IPS-NIHi7 (cell line): ENCODE measurements around the gene CHCHD3.
"Not testable (repeated sequence)": the region's sequence is repeated elsewhere in the genome, so short reads cannot be mapped to it uniquely, and the experiment has no call there.

Experiments used
- DNase-seq: peaks from one replicate; pipeline ENCODE4 v3.0.0; 2012; ENCODE audit warnings: mixed read lengths; ENCODE audit errors: extremely low spot score

CHCHD3 gene

DNA sequence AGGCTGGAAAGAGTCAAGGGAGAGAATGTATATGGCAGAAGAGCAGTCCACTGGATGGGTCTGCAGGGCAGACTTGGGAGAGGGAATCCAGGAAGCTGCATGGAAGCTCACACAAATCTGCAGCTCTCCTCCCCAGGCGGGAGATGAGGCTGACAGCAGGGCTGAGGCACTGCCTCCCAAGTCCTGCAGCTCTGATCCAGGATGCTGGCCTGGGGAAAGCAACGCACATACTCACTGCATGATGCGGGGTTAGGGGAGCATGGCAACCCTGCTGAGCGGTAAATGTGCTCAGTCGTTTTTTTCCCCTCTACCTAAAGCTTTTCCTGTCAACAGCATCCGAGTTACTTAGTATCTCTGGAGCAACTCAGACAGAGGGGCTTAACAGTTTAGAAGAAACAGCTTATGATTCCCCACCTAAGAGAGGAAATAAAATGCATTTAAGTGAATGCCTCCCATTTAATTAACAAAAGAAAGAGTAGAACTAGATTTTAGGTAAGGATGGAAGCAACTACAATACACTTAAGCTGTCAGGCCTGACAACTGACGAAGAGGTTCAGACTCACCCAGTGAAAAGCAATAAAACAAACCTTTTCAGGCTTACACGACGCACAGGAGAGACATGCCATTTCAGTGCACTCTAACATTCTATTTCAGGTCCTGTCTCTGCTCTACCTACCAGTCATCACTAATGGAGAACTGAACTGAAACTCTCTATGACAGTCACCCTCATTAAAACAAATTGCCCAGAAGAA is 37.0 kb downstream of the CHCHD3 start:
- DNase-seq, result peak; percentile 74

DNA sequence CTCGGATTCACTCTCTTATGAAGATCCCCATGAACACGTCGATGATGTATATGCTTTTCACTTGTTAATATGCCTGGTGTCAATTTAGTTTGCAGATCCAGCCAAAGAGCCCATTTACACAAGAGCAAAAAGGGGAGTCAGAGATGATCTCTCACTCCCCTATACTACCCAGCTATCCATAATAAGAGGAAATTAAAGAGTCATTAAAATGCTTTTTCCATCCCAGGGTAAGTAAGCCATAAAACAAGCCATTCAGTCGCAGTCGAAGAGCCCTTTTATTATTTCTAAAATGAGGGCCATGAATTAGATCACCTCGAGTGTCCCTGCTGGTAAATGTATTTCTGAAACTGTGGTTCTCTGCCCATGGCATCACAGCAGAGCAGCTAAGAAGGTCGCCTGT is 41.2 kb downstream of the CHCHD3 start:
- DNase-seq, result no peak

DNA sequence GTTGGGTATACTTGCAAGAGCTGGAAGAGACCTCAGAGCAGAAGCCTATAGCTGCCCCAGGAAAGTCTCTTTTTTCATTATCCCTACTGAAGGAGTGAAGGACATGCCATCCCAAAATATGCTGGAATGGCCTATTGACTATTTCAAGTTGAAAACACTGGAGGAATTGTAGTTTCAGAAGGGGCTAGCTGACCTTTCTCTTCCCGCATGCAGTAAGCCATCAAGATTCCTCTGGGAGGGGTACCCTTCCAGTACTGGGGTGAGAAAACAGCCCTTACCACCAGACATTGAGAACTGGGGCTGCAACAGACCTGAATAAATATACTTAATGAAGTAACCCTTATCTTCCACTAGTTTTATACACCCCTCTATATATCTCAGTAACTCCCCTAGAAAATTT is 41.7 kb downstream of the CHCHD3 start:
- DNase-seq, result no peak

DNA sequence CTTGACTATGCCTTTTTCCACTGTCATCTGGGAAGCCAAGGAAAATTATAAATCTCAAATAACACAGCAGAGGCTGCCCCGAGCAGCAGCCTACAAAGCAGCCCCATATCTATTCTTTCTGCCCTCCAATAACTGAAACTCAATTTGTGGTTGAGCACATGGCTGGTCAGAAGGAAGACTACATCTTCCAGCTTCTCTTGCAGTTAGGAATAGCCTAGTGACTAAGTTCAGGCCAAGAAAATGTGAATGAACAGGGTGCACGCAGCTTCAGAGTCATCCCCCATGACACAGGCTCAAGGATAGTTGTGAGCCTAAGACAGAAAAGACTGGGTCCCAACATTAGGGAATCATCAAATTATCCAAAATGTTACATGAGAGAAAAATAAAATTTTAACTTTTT is 42.3 kb downstream of the CHCHD3 start:
- DNase-seq, result no peak

DNA sequence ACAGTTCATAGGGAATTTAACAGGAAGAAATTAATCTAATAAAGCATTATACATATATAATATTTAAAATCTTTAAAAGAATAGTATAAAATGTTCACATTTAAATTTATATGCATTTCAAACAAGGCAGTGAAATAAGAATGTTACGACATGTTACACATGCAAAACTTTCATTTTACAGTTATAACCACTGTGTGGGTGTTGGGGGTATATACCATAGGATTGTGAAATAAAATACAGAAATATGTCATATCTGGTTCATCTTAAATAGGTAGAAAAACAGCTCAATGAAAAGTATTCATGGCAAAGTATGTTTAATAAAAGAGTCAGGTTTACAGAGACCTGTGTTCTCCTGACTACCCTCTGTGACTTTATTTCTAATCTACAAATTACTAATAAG is 45.6 kb downstream of the CHCHD3 start:
- DNase-seq, result no peak

DNA sequence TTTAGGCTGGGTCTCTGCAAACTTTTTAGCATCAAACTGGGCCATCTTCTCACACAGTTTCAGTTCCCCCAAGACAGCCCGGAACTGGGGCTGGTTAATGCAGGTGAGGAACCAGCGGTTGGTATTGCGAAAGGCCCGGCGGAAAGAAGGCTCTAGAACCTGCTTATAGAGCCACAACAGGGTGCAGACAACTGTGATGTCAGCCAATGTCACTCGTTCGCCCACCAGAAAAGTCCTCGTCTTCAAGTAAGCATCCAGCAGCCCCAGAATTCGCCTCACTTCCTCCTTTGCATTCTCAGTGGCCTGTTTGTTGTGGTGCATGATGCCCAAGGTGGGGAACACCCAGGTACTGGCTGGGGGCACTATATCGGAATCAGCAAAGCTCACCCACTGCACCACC is 46.6 kb downstream of the CHCHD3 start:
- DNase-seq, result not testable (repeated sequence)

DNA sequence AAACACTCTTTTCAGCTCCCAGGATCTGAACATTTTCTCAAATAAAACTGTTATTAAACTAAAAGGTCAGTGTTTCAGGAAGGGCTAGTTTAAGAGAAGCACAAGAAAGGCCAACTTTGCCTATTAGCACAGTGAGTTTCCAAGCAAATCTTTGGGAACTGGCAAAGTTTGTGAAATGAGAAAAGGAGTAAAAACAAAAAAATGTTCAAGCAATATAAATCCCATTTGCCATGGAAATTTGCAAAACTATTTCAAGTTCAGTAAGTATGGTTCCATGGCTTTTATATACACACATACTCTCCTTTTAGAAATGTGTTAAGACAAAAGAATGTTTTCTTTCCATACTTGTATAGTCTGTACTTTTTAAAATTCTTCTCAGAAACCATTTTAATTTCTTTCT is 51.5 kb downstream of the CHCHD3 start:
- no peak for DNase-seq

DNA sequence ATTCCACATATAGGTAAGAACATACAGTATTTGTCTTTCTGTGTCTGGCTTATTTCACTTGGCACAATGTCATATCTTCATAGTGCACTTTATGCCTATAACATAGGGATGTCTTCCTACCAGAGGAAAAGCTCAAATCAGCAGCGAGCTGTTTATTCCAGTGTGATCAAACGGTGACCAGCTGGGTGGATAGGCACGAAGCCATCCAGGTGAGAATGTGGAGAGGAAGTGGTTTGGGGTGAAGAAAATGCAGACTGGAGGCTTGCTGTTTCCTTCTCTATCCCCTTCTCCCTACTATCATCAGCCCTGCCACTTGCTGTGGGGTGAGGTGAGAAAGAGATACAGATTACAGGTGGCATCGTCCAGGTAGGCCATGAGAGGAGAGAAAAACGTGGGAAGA is 52.4 kb downstream of the CHCHD3 start:
- DNase-seq, result no peak

DNA sequence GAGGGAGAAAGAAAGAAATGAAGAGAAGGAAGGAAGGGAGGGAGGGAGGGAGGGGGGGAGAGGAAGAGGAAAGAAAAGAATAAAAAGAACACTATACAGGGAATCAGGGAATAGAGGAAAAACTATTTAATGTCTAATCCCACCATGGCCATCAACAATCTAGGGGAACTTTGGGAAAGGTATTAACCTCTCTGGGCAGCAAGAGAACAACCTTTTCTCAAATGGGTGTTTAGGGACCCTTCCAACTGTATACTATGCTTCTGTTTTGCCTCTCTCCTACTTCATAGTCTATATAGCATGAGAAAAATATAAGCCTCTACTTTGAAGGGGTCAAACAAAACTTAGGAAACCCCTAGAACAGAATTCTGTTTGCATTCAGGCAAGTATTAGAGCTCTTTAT is 54.5 kb downstream of the CHCHD3 start:
- no peak for DNase-seq

DNA sequence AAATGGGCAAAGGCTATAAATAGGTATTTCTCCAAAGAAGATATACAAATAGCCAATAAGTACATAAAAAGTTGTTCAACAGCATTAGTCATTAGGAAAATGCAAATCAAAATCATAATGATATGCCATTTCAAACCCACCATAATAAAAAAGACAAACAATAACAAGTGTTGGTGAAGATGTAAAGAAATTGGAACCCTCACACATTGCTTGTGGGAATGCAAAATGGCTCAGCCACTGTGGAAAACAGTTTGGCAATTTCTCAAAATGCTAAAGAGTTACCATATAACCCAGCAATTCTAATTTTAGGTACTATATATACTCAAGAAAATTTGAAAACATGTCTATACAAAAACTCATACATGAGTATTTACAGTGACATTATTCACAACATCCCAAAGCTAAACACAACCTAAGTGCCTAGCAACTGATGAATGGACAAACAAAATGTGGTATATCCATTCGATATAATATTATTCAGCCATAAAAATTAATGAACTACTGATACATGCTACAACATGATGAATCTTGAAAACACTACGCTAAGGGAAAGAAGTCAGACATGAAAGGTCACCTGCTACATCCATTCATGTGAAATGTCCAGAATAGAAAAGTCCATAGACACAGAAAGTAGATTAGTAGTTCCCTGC is 55.6 kb downstream of the CHCHD3 start:
- no peak for DNase-seq

DNA sequence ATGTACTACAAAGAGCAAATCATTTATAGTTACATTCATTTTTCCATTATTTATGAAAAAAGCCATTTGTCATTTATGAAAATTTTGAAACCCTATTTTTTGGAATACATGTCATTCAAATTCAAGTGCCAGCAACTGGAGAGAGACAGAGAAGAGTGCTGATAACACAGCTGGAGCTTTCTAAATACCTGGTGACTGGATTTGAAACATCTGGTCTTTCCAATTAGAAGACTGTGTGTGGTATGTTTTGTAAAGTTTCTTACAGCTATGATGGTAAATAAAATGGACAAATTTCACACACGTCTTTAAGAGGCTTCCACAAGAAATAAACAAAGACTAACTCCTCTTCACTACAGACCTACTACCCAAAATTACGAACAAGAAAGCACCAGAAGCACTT is 56.8 kb downstream of the CHCHD3 start:
- DNase-seq, result no peak

DNA sequence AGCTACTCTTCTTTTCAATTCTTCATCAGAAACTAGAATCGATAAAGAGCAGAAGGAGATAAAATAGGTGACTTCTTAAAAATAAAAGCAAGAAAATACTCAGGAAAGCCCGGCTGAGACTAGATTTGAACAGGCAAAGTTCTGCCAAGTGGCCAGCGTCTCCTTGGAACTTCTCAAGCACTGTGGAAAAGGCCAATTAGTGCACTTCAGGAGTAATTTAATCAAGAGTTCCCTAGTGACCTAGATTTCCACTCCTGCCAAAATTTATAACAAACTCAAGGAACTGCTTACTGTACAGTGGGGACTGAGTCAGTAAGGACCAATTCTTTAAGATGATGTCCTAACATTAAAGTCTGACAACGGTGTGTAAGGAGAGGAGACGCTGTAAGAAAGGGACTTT is 57.3 kb downstream of the CHCHD3 start:
- DNase-seq, result no peak

DNA sequence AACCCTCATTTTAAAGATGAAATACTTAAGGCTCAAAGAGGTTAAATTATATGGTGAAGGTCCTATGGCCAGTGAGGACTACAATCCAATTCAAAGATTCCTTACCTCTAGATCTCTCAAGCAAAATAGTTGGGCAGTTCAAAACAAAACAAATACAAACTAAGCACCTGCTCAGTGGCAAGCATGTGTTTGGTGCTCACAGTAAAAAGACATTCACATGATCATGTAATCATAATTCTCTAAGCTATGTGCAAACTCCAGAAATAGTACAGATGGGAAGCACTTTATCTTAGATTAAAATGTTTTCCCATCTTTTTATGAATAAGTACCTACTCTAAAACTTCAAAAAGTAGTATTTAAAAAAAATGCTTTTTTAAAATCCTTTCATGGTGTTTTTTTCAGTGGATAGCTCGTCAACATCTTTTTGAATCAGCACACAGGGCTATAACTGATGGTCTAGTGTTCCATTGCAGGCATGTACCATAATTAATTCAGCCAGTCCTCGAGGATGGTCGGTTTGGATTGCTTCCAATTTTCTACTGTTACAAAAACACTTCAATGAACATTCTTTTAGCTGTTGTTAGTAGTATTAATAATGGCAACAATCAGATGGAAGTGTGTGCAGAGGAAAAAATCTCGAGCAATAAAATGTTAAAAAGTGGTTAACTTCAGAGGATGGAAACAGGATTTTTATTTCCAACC is 58.4 kb downstream of the CHCHD3 start:
- no peak for DNase-seq

DNA sequence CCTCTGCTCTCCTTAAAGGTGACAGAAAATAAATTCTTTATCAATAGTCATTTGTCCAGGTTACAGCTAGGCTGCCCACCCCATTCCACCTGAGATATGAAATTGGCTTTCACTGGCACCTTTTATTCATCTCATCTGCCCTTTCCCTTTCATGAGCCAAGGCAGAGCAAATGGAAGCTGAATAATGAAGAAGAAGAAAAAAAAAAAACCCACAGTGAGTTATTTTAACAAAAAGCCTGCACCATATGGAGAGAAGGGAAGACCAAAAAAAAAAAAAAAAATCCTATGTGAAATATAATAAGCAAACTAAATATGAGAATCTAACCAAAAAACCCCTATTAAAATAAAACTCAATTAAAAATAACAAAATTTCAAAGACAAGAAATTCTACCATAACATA is 59.2 kb downstream of the CHCHD3 start:
- DNase-seq, result no peak

DNA sequence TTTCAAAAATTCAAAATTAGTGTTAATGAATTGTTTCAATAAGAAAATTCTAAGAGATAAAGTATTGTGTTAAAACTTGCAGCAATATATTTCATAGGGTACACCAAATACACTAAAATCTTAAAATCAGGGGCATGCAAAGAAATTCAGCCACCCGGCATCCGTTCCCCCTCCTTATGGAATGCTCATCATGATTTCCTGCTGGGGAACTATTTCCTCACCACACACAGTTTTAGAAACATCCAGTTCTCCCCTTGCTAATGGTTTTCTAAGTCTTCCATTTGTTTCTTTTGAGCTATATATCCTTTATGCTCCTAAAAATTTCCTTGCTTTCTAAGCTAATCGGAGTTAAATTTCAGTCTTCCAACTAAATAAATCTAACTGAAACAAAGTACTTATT is 60.7 kb downstream of the CHCHD3 start:
- DNase-seq, result peak; percentile 26

DNA sequence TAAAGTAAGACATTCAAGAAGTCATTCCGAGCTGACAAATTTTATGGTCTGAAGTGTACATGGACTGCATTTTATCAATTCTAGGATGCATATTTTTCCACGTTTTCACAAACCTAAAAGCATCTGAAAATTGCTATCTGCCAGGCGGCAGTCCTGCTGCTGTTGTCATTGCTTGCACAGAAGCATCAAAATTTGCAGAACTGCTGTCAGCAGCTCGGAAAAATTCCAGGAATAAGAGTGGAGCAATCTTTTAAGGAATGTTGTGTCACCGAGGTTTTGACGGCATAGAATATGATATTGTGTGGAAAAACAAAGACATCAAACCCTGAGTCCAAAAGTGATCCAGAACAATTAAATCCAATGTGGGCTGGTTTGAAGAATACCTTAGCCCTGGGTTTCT is 61.4 kb downstream of the CHCHD3 start:
- no peak for DNase-seq

DNA sequence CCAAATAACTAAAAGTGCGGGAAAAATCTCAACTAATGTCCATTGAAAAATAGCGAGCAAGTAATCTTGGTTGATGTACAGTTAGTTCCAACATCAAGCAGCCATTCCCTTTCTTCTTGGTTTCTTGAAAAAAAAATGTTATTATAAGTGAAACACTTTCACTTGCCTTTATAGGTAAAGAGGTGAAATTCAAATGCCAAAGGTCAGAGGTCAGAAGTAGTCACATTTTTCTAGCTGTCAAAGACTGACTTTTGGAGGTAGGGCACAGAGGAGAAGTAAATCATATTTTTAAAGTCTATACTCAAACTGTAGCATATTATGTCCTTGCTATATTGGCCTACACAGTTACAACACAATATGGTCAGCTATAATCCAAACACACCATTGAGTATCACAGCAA is 62.3 kb downstream of the CHCHD3 start:
- DNase-seq, result no peak

DNA sequence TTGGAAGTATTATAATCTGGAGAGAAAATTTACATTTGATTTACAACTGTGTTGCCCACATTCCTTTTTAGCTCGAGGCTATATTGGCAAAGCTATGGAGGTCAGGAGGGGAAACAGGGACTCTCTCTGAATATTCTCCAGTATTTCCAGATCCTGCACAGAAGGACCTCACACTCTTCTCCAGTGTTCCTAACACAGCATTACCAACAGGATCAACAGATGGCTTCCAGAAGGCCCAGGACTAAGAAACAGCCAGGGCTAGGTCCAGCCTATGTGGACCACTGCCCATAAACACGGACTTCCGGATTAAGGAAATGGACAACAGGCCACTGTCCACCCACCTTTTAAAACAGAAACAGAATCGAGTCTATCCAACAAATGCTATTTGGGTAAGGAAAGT is 65.3 kb downstream of the CHCHD3 start:
- DNase-seq, result no peak

DNA sequence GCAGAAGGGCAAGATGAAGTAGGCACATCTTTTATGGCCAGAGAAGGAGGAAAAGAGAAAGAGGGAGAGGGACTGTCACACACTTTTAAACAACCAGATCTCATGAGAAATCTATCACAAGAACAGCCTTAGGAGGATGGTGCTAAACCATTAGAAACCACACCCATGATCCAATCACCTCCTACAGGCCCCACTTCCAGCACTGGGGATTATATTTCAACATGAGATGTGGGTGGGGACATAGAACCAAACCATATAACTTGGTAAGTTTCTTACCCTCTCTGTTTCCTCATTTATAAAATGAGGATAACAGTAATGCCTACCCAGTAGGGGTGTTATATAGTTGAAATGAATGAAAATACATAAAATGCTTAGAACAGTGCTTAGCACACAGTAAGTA is 66.0 kb downstream of the CHCHD3 start:
- no peak for DNase-seq

DNA sequence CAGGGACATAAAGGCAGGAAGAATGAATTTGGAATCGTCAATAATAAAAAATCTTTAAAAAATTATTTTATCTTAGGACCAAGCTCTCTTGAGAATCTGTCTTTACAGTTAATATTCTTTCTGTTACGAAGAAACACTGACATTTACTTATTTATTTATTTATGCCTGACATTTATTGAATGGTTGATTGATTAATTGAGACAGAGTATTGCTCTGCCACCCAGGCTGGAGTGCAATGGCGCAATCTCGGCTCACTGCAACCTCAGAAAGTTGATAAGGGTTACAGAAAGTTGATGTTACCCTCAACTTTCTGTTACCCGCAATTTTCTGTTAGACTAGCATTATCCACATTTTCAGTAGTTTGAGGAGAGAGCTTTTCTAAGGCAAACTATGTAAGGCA is 70.1 kb downstream of the CHCHD3 start:
- DNase-seq, result no peak

DNA sequence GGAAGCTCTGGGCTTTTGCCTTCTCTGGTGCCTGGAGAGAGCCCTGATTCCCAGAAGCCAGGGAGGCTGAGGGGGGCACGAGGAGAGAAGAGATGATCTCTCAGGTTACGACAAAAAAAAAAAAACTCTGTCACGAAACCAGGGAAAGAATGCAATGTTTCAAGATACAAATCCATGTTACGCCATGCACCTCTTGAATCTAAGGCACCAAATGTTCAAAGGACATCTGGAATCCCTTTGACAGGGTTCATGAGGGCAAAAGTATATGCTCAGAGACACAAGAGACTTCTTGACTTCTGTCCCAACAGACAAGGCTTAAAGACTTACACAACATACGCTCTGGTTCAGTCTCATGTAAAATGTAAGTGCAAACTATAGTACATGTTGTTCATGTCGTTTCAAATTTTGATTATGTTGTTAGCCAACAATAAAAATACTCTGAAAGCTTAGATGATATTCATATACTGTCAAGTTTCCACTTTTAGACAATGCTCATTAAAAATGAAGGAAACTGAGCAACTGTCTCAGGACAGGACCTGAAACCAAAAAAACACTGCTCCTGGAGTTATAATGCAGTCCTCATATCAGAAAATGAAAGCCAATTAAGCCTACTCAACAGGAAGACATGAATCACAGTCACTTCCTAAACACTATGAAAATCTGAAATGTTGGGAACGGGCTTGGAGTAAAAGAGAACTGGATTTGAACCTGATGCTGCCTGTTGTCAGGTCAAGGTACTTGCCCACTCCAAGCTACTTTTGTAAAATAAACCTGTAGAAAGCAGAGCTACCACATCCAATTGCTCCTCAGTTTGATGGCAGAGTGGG is 72.3 kb downstream of the CHCHD3 start:
- no peak for DNase-seq

DNA sequence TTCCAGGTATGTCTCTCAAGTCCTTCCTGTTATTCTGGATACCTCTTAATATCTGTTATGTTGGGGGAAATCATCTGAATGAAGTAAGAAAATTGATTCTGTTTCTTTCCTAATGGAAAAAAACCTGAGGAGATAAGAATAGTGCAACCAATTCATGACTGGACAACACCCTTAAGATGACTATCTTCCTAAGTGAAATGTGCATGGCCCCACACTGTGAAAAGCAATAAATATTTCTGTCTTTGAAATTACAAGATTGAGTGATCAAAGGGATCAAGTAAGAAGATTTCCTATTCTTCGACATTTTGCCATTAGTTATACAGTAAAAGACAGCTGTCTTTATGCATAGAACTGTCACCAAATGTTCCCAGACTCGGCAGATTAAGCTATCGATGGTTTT is 73.9 kb downstream of the CHCHD3 start:
- DNase-seq, result no peak
